GM19467 (cell line): ENCODE results near the gene ATP6V0B.

Source experiments
- ATAC-seq: cut with Tn5 transposase; IDR thresholded peaks from one replicate; pipeline ENCODE4 v1.9.1; 2021; ENCODE audit warnings: mild to moderate bottlenecking, moderate library complexity; ENCODE audit not compliant: unreplicated experiment

ATP6V0B gene

DNA sequence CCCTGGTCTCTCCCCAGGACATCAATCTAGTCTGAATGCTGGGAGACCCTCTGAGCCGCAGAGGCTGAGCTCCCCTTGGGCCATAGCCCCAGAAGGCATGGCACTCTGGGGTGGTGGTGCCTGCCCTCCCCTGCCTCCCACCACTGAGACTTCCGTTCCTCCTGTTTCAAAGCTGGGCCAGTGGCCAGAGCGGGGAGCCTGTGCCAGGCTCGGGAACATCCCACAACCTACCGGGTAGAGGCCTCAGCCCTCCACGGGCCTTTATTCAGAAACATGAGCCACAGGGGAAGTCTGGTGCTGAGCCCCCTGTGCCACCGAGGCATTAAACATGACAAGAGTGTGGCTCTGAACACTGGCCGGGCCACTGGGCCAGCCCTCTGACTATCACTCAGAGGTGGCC lies 24.7 kb downstream of the ATP6V0B start:
- ATAC-seq: no peak

DNA sequence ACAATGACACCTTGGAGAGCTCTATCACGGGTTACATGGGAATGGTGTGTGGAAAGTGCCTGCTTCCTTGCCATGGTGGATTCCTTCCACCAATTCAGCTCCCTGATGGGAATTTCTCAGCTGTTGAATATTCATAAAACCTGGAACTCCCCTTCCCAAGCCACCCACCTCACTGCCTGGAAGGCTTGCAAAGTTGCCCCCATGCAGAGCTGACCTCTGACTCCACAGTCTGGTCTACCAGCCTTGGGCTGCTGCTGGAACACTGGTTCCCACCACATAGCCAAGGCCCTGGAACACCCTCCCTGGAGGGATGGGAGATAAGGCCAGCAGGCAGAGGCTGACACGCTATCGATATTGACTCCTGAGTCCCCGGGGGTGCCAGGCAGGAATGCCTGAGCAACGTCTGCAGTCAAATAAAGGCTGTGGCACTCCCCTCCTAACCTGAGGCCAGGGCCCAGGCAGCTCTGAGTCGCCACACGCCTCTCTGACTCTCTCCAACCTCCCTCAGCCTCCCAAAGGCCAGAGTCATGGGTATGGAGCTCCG lies 25.4 kb downstream of the ATP6V0B start:
- no peak for ATAC-seq

DNA sequence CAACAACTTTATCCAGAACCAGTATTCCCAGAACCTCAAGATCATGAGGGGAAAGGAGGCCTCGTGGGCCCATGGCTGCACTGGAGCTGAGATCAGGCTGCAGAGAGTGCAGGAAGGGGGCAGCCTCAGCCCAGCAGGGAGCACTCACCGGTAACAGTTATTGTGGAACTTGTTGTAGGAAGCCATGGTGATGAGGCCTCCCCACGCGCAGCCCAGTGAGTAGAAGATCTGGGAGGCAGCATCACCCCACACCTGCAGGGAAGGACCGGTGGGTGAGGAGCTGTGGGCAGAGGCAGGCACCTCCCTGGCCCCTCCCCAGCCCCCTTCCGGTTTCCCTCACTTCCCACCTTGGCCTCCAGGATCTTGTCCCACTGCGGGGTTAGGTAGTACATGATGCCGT lies 27.4 kb downstream of the ATP6V0B start:
- no peak for ATAC-seq

DNA sequence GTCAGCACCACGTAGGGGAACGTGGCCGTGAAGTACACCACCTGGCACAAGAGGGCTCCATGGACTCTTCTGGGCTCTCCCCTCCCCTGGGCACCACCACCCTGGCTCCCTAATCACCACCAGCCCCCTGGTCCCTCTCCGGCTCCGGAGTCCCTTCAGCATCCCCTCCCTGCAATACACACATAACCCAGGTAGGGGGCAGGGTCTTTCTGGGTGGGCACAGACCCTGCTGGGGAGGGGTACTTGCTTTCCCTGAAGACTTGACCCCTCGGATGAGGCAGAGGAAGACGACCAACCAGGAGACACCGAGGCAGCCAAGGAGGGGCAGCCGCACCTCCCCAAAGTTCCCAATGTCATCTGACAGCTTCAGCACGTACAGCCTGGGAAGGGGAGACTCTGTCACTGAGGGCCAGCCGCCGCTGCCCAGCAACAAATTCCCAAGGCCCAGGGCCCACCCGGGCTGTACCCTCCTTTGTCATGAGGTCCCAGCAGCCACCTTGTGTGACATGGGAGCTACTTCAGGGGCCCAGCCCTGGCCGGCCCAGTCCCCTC lies 27.9 kb downstream of the ATP6V0B start:
- ATAC-seq: no peak

DNA sequence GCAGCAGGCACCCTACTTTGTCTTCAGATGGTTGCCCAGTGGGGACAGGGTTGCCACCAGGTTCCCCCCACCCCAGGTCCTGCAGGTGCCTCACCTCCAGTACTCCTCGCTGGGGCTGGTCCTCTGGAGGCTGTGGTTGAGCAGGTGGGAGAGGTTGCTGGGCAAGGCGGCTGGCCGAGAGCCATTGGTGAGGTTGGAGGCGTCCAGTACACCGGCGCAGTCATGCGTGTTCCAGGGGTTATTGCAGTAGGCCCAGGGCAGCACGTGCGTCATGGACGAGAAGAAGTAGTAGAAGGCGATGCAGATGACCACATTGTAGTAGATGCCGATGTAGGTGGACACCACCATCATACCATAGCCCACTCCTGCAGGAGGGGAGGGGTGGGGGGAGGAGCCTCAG lies 33.5 kb downstream of the ATP6V0B start:
- no peak for ATAC-seq

DNA sequence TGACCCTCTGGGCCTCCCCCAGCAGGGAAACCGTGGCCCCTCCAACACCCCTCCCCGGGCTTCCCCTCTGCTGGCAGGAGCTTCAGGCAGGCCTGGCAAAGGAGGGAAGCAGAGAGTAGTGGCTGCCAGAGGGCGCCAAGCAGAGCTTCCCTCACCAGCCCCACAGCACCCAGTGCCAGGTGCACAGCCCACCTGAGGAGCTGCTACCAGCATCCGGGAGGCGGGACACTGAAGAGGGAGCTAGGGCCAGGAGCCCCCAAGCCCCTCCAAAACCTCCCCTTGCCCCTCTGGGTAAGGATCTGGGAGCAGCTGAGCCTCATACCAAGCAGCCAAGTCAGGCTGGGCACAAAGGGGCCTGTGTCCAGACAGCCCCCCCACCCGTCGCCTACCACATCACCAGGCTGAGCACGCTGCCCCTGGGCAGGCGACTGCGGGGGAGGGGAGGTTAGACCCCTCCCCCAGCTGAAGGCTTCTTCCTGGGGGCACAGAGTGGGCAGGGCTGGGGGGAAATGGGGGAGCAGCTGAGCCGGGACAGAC lies 36.2 kb downstream of the ATP6V0B start:
- no peak for ATAC-seq

DNA sequence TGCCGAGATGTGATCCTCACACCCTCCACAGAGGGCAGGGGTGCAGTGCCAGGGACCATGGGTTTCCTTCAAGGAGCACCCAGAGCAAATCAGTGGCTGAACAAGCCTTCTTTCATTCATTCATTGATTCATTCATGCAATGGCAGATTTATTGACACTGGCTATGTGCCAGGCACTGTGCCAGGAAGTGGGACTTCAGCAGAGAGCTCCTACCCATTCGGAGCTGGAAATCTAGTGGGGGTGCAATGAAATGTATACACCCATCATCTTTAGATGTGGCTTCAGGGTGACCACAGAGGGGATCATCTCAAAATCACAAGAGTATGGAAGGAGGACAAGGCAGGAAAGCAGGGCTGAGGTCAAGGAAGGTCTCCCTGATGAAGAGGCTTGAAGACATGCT lies 37.6 kb downstream of the ATP6V0B start:
- no peak for ATAC-seq

DNA sequence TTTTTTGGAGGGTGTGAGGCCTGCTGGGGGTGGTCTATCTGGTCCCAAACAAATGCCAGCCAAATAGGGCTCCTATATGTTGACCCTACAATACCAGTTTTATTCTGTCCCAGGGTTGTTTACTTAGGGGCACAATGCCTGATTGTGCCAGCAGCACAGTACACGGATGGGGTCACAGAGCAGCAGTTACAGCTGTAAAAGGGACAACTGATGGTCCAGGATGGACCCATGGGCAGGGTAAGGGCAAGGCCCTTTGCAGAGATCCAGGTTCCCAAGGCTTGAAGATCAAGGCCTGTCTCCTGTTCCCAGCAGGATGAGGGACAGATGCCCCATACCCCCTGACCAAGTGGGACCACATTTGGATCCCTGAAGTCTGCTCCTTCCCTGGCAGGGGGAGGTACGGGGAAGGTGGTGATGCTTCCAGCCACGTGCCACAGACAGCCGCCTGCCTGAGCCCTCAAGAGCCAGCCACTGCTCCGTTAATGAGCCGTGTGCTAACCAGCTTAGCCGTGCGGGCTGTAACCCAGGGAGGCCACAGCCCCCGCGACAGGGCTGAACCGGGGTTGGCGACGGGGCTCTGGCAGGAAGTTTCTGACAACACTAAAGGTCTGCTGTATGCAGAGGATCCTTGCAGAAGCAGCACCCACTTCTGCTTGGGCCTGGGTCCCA lies 38.3 kb downstream of the ATP6V0B start:
- ATAC-seq: no peak

DNA sequence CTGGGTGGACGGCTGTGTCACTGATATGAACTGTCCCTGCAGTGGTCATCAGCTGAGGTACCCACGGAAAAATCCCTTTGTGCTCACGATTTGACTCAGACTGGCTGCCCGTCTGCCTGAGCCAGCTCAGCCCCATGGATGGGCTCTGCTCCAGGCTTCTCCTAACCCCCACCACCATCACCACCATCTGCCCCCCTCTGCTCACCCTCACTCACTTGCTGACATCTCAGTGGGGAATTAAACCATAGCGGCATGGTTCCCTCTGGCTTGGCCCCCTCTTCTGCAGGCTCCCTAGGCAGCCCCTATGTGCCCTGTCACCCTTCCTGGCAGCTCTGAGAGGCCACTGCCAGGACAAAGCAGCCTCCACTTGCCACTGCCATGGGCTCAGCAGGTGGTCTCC lies 39.2 kb downstream of the ATP6V0B start:
- no peak for ATAC-seq

DNA sequence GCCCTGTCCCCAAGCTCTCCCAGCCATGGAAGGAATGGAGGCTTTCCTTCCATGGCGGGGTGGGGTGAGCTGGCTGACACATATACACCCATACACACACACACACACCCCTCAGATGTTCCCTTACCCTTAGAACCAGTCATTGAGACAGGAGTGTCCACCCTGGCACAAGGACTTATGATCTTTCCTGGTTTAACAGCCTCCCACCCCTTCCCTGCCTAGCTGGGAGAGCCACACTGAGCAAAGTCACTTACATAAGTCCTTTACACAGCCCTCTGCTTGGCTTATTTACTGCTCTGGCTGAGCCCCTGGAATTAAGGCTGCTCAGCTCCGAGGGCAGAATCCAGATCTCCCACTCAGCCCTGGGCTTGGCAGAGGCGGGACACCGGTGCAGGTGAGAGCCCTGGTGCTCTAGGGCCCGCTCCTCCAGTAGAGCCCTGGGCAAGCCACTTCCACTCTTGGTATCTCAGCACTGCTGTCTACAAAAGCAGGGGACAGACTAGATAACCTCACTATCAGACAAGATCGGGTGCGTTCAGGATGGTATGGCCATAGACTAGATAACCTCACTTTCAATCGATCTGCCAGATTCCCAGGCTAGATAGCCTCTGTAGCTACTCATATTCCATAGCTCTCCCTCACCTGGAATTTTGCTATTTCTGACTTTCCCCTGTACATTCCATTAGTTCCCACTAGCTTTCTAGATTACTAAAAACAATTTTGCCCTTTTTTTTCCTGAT lies 39.8 kb downstream of the ATP6V0B start:
- no peak for ATAC-seq

DNA sequence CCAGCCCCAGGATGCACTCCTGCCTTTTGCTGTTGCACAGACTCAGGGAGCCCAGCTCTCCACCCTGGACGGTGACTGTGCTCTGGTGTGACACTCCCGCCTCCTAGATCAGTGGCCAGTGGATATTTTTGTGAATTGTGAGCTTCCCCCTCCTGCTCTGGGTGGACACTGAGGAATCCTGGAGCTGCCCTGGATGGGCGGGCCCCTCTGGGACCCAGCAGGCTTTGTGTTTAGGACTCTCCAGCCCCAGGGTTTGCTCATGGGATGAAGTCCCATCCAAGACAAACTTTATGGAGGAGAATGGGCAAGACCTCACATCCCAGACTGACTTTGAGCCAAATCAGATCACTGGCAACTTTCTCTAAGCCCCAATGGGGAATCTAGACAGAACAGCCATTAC lies 40.4 kb downstream of the ATP6V0B start:
- no peak for ATAC-seq

DNA sequence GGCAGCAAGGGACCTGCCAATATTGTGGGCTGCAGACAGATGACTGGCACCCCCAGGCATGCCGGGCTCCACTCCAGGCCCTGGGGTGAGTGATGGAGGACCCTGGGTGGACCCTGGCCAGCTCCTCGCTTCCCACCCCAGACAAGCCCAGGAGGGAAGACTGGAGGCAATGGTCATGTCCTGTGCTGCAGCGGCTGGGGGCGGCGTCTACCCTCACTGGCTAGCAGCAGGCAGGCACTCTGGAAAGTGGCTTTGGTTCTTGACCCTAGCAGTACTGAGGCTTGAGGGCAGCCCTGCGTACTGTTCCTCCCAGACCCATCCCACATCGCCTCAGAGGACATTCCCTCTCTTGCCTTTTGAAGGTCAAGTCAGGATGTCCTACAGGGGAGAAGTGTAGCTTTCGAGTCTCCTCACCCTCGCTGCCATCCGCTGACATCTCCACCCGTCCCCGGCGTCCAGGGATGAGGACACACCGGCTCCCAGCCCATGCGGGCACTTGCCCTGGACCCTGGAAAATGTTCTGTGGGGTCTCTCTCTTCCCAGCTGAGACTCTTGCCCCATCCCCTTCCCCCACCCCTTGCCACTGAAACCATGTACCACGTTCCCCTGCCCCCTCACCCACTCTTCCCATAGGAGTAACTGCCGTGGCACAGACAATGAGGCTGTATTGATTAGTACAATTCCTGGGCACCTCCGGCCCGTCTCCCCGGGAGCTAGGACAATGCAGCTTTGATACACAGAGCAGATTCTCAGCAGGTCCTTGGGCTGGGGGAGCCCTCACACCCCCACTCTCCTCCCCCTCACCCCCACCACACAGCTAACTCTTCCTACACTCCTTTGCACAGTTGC lies 41.5 kb downstream of the ATP6V0B start:
- no peak for ATAC-seq

DNA sequence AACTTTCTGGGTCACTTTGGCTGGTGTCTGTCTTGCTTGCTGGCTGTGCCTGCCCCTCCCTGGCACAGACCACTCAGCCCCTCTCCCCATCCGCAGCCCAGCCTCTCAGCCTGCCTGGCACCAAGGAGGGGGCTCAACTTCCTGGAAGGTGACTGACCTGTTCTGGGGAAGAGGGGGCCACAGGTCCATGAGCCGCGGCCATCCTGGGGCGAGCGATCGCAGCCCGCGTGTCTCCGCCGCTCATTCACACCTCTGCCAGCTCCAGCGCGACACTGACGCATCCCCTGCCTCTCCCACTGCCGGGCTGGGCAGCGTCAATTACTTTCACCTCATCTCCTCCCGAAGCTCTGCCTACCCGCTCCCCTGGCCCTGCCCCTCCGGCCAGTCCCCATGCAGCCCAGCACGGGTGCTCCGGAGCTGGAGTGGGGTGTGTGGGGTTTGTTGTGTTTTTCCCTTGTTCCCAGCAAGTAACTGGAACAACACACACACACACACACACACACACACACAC lies 42.2 kb downstream of the ATP6V0B start:
- ATAC-seq: no peak

DNA sequence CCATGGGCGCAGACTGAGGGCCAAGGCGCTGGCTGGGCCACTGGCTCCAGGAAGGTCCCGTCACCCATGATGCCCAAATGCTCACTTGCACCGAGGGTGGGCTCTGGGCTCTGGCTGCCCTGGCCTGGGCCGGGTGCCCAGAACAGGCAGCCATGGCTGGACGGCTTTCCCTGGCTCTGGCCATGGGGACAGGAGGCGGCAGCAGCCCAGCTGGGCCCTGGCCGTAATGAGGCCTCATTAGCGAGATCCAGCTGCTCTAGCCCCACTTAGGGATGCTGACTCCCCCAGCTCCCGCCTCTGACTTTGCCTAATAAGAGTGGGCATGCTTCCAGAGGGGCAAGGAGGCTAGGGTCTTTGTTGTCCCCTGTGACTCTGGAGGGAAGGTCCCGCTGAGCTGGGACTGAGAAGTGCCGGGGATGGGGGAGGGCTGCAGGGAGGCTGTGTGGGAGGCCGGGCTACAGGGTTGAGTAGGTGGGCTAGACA lies 44.7 kb downstream of the ATP6V0B start:
- ATAC-seq: no peak

DNA sequence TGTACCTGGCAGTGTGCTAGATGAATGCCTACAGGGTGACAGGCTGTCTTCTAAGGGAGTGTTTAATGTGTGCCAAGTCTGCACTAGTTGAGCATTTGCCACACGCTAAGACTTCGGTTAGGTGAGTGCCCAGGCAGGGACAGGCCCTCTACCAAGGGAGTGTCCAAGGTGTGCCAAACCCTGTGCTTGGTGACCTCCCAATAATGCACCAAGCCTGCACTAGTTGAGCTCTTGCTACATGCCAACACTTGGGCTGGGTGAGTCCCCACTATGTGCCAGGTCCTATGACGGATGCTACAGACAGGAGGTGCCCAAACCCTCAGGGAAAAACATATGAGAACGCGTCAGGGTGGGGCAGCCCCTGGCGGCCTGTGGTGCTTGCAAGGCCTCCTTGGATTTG lies 45.7 kb downstream of the ATP6V0B start:
- no peak for ATAC-seq

DNA sequence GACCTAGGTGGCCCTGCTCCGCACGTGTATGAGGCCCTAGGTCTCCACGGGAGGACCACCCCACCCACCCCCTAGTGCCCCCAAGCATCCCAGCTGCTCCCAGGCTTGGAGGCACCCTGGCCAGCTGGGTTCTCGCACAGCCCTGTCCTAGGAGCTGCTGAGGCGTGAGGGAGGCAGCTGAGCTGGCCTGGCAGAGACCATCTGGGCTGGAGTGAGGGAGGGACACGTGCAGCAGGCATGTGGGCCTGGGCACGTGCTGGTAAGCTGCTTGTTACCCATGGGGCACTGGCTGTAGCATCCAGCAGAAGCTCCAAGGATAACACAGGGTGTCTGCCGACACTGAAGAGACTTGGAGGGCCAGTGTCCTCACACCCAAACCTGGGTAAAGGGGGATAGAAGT lies 46.4 kb downstream of the ATP6V0B start:
- no peak for ATAC-seq

DNA sequence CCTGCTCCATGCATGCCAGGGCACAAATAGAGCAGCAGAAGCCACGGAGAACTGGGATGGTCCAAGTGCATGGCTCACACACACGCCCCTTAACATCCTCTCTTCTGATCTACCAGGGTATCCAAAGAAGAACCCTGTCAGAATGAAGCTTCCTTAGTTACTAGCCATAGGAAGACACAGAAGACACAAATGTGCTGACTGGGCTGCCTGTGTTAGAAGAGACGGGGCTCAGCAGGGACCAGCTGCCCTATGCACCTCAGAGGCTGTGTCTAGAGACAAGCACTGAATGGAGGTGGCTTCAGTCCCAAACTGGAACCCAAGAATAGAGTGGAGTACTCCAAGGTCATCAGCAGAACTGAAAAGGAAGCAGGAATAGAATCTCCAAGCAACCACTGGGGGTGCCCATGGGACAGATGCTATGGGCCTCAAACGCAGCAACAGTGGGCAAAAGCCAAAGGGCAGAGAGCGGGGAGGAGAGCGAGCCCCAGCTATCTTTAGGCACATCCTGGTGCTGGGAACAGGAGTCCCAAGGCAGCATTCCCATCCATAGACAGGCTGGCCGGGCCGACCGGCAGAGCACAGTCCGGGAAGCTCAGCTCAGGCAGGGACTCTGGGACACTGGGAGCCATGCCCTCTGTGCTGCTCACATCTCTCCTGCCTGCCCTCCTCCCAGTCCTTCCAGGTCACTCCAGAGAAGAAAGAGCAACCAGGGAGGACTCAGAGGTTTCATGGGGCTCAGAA lies 47.0 kb downstream of the ATP6V0B start:
- no peak for ATAC-seq

DNA sequence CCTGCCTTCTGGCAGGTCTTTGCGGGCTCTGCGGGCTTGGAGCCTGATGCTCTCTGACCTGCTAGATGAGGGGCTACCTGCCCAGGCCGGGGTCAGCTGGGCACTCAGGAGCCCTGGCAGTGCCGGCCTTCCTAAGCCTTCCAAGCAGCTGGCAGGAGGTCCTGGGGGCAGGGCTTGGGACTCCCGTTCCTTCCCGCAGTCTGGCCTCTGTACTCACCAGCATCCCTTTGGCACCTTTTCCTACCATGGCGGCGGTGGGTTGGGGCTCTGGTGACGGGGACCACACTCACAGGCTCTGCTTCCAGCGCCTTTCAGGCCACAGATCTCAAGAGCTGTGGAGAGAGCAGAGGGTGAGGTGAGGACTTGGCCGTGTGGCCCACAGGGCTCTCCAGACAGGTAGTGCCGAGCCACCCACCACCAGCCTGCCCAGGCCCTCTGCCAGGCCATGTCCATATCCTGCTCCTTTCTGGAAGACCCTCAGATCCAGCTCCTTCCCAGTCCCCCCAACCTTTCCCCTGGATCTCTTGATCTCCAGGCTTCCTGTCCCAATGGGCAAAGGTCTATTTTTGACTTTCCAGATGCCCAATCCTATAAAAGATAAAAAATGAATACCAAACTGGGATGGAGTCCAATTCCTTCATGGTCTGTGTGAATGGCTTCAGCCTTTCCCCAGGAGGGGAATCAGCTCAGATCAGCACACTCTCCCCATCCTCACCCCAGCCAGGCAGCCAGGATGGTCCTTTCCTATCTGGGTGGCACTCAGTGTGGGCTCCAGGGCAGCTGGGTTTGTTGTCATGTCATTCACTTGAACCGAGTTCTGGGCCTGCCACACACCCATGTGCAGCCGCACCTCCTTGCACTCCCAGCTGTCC lies 49.5 kb downstream of the ATP6V0B start:
- no peak for ATAC-seq
